ENCODE results near the gene OR11G2. TPM values are rescaled to one million over a fixed set of nuclear protein-coding genes. Genes with fewer than 3 reads are reported as not detected.
A peak's percentile ranks its signal among the peaks of the same experiment; 100 is the strongest.
"Not testable (repeated sequence)": the region's sequence is repeated elsewhere in the genome, so short reads cannot be mapped to it uniquely, and the experiment has no call there.

Gene OR11G2
- total RNA-seq, 1 experiment from 2014 or later = not detected

DNA sequence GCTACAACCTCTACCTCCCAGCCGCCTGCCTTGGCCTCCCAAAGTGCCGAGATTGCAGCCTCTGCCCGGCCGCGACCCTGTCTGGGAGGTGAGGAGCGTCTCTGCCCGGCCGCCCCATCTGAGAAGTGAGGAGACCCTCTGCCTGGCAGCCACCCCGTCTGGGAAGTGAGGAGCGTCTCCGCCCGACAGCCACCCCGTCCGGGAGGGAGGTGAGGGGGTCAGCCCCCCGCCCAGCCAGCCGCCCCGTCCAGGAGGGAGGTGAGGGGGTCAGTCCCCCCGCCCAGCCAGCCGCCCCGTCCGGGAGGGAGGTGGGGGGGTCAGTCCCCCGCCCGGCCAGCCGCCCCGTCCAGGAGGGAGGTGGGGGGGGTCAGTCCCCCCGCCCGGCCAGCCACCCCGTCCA, 21.7 kb downstream of the OR11G2 start:
- DNase-seq (ENCODE audit: low spot score); in situ Hi-C loops (cut with HindIII; ENCODE audit: low sequenced_read_pairs): not testable (repeated sequence)

GRCh38 chr14:20215196-20215595, 24.5 kb downstream of the OR11G2 start:
- in situ Hi-C loops (cut with HindIII; ENCODE audit: low sequenced_read_pairs) = no loop called here
- DNase-seq (ENCODE audit: low spot score) = no peak

DNA sequence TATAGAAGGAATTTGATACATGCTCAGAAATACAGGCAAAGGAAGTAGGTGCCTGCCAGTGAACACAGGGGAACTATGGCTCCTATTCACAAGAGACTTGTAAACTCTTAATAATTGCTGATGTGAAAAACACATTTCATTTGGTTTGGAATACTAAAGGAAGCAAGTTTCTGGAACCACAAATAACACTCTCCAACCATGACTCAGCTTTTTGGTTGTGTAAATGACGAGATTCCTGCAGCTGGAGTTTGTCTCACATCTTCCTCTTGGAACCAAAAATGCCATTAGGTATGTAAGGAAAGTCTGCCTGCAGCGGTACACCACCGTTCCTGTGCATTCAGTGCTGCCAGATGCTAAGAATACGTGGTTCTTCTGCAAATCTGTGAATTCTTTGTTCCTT, 28.3 kb downstream of the OR11G2 start:
- in situ Hi-C loops (cut with HindIII; ENCODE audit: low sequenced_read_pairs) = no loop called here
- DNase-seq (ENCODE audit: low spot score) = no peak

DNA sequence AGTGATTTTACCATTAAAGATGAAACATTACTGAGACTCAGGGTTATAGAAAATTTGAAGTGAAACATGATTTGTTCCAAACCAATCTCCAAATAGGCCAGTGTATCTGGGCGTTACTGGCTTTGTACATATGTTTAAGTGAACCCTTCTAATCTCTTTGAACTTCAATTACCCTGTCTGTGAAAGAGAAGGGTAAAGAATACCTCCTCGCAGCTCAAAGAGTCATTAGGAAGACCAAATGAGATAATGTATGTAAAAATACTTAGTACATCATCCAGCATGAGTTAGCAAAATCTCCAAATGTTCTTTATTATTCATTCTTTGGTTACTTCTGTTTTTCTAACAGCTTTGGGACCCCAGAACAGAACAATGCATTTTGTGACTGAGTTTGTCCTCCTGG, 32.7 kb downstream of the OR11G2 start, which contains the start of gene OR11H6:
TSS of gene OR11H6 (plus strand) at position 301 of the 400 bp plus-strand sequence. CDS start at position 301, 0 bp downstream.
- no peak for DNase-seq (ENCODE audit: low spot score)
- in situ Hi-C loops (cut with HindIII; ENCODE audit: low sequenced_read_pairs) = no loop called here

DNA sequence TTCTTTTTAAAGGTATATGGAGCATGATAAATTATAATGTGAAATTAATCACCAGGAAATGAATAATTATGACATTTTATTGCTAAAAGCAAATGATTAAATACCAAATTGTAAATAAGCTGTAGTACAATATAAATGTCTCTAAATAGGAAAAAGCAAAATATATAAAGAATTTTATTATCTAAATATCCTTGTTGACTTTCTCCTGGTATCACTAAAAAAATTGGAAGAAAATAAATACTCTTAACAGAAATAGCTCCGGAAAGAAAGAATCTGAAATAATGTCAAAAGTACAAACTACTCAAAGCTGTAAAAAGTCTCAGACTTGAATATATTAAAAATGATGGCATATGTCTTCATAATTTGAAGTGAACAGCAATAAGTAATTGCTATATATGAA, 38.0 kb downstream of the OR11G2 start, which contains the start of gene OR11H7:
TSS of gene OR11H7 (plus strand) at position 301 of the 400 bp plus-strand sequence.
- no peak for DNase-seq (ENCODE audit: low spot score)
- in situ Hi-C loops (cut with HindIII; ENCODE audit: low sequenced_read_pairs) = no loop called here

GRCh38 chr14:20235415-20235814, 44.7 kb downstream of the OR11G2 start:
- DNase-seq (ENCODE audit: low spot score); in situ Hi-C loops (cut with HindIII; ENCODE audit: low sequenced_read_pairs): not testable (repeated sequence)

GRCh38 chr14:20247646-20248246, 57.0 kb downstream of the OR11G2 start:
- in situ Hi-C loops (cut with HindIII; ENCODE audit: low sequenced_read_pairs) = no loop called here
- peak; percentile 9 for DNase-seq (ENCODE audit: low spot score)

Other genes starting within 250 kb of the OR11G2 start
- gene OR4K15, start 215.3 kb upstream of the OR11G2 start, total RNA-seq (2014; rRNA removed; shearing (Covaris generic)) = not detected in 2 replicates
- not detected in 2 replicates for gene OR4Q2, start 188.7 kb upstream of the OR11G2 start, total RNA-seq (2014; rRNA removed; shearing (Covaris generic))
- gene OR4K14, start 171.6 kb upstream of the OR11G2 start, total RNA-seq (2014; rRNA removed; shearing (Covaris generic)) = not detected in 2 replicates
- gene OR4K13, start 154.9 kb upstream of the OR11G2 start, total RNA-seq (2014; rRNA removed; shearing (Covaris generic)) = not detected in 2 replicates
- not detected in 2 replicates for gene OR4L1, start 130.9 kb upstream of the OR11G2 start, total RNA-seq (2014; rRNA removed; shearing (Covaris generic))
- not detected in 2 replicates for gene OR4K17, start 80.2 kb upstream of the OR11G2 start, total RNA-seq (2014; rRNA removed; shearing (Covaris generic))
- gene OR4N5, start 52.1 kb upstream of the OR11G2 start, total RNA-seq (2014; rRNA removed; shearing (Covaris generic)) = not detected in 2 replicates
- gene OR11H6, start 32.8 kb downstream of the OR11G2 start, total RNA-seq (2014; rRNA removed; shearing (Covaris generic)) = not detected in 2 replicates
- gene OR11H7, start 38.1 kb downstream of the OR11G2 start, total RNA-seq (2014; rRNA removed; shearing (Covaris generic)) = not detected in 2 replicates
- gene OR11H4, start 48.4 kb downstream of the OR11G2 start, total RNA-seq (2014; rRNA removed; shearing (Covaris generic)) = not detected in 2 replicates
- 17.0 and 27.0 TPM in 2 replicates for gene TTC5, start 115.1 kb downstream of the OR11G2 start, total RNA-seq (2014; rRNA removed; shearing (Covaris generic))
- 122 and 178 TPM in 2 replicates for gene CCNB1IP1, start 142.4 kb downstream of the OR11G2 start, total RNA-seq (2014; rRNA removed; shearing (Covaris generic))
- 12.9 and 17.7 TPM in 2 replicates for gene PARP2, start 152.7 kb downstream of the OR11G2 start, total RNA-seq (2014; rRNA removed; shearing (Covaris generic))
- gene TEP1, start 222.6 kb downstream of the OR11G2 start, total RNA-seq (2014; rRNA removed; shearing (Covaris generic)) = 3.8 and 9.3 TPM in 2 replicates
- not detected in 2 replicates for gene KLHL33, start 245.3 kb downstream of the OR11G2 start, total RNA-seq (2014; rRNA removed; shearing (Covaris generic))